ENCODE results near the gene MCC.

- TF ChIP-seq POLR2A (IDR thresholded peaks at IDR 0.05) (no peak), CTCF (IDR thresholded peaks at IDR 0.05) (no peak)
Observed at GRCh38 chr5:113105693-113106280, 382.5 kb downstream of the MCC start.
